NCI-H748 (cell line): ENCODE data around the gene LEAP2.
A peak's percentile ranks its signal among the peaks of the same experiment; 100 is the strongest.

Experiments
- DNase-seq: peaks from one replicate; lab custom pipeline; 2025; ENCODE audit not compliant: unreplicated experiment; lab: John Stamatoyannopoulos, UW

Gene LEAP2

GRCh38 chr5:132873119-132873929 is at the start of gene LEAP2:
TSS of gene LEAP2 (plus strand) at chr5:132873668. CDS start at chr5:132873695, 27 bp downstream.
- DNase-seq, result no peak

- DNase-seq, result no peak
Observed at GRCh38 chr5:132824426-132824825, 49.0 kb upstream of the LEAP2 start.

GRCh38 chr5:132825033-132825833 is 48.2 kb upstream of the LEAP2 start:
- DNase-seq, result no peak

GRCh38 chr5:132825834-132826391 is 47.6 kb upstream of the LEAP2 start:
- DNase-seq, result no peak

GRCh38 chr5:132826424-132827082 is 46.9 kb upstream of the LEAP2 start:
- DNase-seq, result no peak

- no peak for DNase-seq
Observed at GRCh38 chr5:132827943-132828673, 45.4 kb upstream of the LEAP2 start.

GRCh38 chr5:132828846-132829494 is 44.5 kb upstream of the LEAP2 start:
- DNase-seq, result no peak

GRCh38 chr5:132829742-132830435 is 43.6 kb upstream of the LEAP2 start:
- peak; percentile 84 for DNase-seq

GRCh38 chr5:132830436-132831094 is 42.9 kb upstream of the LEAP2 start, which contains the start of gene SHROOM1:
TSS of gene SHROOM1 (minus strand) at chr5:132830647. CDS start at chr5:132826140, 4,507 bp downstream.
- DNase-seq, result peak; percentile 81

GRCh38 chr5:132831095-132831860 is 42.2 kb upstream of the LEAP2 start:
- no peak for DNase-seq

GRCh38 chr5:132832612-132833011 is 40.9 kb upstream of the LEAP2 start:
- no peak for DNase-seq

- DNase-seq, result no peak
Observed at GRCh38 chr5:132834057-132834456, 39.4 kb upstream of the LEAP2 start.

GRCh38 chr5:132836852-132837251 is 36.6 kb upstream of the LEAP2 start:
- DNase-seq, result no peak

GRCh38 chr5:132837868-132838267 is 35.6 kb upstream of the LEAP2 start:
- DNase-seq, result no peak

- DNase-seq, result no peak
Observed at GRCh38 chr5:132838516-132839282, 34.8 kb upstream of the LEAP2 start.

GRCh38 chr5:132839426-132840301 is 33.8 kb upstream of the LEAP2 start:
- DNase-seq, result no peak
